ENCODE results near the gene HJURP.

HJURP gene

GRCh38 chr2:233813236-233814055 is 40.9 kb downstream of the HJURP start:
- FAIRE-seq: no peak

- no peak for FAIRE-seq
Observed at GRCh38 chr2:233811732-233812131, 42.6 kb downstream of the HJURP start.

DNA sequence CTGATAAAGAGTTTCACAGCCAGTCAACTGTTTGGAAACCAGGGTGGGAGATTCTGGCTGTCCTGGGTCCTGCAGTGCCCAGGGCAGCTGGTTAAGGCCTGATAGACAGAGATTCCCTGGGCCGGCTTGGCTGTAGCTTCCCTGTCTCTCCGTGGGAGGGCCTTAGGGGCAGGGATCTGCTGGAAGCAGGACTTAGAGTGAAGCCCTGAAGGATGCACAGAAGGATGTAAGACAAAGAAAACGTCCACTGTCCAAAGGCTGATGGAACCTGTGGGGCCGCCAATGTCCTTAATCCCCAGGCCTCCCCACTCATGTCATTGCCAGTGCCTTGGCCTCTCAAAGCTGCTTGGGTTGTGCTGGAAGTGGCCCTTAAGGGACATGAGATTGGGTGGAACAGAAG is 43.2 kb downstream of the HJURP start:
- no peak for FAIRE-seq

DNA sequence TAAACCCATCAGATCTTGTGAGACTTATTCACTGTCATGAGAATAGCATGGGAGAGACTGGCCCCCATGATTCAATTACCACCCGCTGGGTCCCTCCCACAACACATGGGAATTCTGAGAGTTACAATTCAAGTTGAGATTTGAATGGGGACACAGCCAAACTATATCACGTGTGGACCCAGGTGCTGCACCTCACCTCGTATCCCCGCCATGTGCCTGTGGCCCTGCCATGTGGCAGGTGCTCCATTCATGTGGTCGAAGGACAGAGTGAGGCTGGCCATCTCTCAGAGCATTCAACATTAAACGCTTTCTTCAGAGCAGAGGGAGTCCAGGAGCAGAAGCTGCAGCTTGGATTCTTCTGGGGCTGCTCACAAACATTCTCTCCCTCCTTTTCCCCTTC is 44.0 kb downstream of the HJURP start:
- no peak for FAIRE-seq

DNA sequence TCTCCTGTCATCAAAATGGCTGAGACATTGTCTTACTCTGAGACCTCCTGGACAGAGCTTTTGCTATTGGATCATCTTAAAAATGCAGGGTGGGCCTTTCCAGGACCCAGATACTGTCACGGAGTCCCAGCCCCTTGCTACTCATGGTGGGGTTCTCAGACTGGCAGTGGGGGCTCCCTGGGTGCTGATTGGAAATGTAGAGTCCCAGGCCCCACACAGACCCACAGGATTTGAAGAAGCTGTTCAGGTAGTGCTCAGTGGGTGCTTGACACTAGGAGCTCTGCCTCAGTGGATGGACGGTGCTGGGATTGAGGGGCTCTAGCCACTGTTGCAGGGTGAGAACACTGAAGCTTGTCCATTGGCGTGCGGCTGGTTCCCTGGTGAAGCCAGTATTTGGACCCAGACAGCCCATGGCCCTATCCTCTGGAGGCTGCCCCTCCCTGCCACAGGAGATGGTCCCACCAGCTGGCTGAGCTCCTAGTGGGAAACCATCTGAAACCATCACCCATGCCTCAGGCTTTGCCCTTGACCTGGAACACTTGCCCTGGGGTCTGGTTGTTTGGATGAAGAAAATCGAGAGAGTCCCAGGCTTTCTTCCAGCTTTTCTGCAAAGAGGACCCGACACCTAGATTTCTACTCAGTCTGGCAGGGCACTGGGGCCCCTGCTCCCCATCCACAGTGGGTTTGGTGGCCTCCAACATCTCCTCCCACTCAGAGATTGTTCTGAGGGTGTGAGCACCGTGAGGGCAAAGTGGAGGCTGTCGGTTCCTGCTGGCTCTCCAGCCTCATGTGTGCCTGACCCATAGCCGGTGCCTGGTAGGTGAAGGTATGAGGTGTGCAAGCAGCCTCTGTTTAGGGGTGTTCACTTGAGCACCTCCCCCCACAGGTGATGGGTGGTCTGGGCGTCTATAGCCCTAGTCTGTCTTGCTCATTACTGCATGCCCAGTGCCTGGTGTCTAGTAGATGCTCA is 46.1 kb downstream of the HJURP start:
- no peak for FAIRE-seq

DNA sequence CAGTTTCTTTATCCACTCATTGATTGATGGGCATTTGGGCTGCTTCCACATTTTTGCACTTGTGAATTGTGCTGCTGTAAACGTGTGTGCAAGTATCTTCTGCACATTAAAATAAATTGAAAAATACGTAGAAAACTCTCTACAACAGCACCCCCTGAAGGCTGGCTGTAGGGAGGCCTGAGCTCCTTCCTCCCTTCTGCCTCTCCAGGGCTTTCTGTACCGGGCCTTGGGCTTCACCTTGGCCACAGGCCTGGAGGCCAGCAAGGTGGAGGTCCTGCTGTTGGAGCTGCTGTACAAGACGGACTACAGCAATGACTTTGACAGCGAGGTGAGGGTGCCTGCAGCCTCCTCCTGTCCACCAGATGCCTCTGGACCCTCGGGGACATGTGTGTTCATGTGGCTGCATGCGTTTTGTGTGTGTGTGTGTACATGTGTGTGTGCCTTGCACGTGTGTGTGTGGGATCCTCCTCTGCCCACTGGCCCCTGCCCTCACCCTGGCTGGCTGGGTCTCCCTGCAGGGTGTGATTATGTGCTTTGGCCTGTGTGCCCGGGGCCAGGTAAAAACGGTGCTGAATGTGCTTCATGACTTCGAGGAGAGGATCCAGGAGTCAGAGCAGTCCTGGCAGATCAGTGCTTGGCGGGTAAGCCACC is 47.0 kb downstream of the HJURP start:
- no peak for FAIRE-seq

DNA sequence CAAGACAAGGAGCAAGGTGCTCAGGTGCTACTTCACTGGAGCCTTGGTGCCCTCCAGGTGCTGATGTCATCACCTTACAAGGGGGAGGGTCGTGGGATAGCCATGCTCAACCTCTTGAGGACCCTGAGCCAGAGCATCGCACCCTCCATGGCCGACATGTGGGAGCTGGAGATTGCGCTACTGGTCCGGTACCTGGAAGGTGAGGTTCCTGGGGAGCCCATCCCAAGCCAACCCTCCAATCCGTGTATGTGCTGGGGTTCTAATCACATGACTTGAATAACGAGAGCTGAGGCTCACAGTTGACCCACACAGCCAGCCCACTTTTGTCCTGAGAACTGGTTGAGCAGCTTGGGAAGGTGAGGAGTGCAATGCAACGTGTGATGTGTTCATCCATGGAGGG is 50.3 kb downstream of the HJURP start:
- FAIRE-seq: no peak

DNA sequence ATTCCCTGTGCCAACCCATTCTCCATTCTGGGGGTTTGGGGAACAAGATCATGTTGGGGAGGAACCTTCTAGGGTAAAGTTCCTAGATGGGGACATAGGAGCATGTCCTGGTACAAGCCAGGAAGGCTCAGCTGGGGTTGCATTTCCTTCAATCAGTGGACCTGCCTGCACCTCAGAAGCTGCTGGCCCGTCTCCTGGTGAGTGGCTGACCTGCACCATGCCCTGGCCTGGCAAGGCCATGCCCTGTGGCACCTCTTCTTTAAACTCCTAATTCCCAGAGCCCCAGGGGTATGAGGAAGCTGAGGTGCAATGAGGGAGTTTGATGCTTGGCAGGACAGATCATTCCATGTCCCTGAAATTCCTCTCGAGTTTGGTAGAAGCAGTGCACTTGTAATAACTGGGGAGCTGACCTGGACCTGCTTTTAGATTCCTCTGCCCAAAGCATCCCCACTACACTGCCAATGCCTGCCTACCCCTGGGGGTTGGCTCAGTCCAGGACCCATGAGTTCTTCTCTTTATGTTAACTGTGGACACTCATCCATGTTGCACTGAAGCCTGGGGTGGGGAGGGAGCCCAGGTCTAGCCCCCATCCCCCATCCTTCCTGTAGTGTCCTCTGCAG is 50.9 kb downstream of the HJURP start:
- no peak for FAIRE-seq

DNA sequence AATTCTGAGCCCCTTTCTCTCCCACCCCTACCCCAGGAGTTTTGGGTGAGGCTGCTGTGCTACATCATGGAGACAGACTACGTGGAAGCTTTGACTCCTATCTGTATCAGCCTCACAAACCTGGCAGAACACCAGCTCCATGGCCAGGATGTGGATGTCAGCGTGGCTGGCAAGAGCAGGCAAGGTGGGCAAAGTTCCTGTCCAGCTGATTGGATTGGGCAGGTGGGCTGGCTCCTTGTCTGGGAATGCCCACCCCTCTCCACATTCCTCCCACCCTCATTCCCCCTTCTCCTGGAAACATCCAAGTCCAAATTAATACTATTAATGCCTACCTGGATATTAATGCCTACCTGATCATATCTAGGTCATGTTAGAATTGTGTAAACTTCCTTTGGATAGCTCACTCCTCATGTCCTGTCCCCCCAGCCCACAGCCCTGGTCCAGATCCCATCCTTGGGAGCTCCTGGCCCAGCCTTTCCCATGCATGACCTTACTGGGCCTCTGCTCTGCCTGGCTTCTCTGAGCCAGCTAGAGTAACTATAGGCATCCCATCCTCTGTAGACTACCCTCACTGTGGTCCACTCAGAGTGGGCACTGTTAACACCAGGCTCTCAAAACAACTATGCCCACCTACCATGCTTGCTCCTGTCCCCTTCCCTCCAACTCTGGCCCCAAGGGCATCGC is 52.1 kb downstream of the HJURP start:
- no peak for FAIRE-seq

DNA sequence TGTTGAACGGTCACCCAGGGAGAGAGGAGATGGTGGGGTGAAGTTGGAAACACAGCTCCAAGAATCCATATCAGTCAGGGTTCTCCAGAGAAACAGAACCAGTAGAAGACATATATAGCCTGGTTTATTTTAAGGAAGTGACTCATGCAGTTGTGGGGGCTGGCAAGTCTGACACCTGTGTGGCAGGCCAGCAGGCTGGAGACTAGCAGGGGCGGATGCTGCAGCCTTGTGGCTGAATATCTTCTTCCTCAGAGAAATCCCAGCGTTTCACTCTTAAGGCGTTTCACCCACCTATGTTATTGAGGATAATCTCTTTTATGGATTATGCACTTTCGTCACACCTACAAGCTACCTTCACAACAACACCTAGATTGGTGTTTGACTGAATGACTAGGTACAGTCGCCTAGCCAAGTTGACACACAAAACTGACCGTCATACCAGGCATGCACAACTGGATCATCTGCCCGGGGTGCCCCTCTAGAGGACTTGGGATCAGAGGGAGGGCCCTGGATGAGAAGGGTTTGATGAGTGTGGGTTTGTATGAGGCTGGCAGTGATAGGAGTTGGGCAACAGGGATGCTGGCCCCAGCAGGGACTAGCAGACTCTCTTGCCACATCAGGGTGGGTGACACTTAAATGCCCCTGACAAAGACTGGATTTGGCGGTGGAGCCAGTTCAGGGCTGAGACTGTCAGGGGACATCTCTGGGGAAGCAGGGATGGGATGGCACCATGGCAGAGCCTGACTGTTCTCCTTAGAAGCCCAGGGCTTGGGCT is 52.8 kb downstream of the HJURP start:
- no peak for FAIRE-seq

DNA sequence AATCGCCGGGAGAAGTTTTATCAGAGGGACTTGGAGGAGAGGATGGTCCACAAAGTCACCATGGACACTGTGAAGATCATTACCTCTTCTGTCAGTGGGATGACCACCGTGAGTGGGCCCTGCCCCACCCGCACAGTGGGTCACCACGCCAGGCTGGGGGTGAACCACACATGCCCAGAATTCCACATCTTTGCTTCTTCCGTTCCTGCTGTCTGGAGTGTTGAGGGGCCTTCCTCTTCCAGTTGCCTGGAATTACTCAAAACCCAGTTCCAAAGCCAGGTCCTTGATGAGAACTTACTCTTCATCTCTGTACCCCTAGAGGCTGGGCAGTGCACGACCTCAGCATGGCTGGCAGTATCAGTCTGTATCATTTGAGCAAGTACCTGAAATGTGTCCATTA is 54.1 kb downstream of the HJURP start:
- FAIRE-seq: no peak

GRCh38 chr2:233799716-233800115 is 54.6 kb downstream of the HJURP start:
- no peak for FAIRE-seq

GRCh38 chr2:233799087-233799665 is 55.2 kb downstream of the HJURP start:
- no peak for FAIRE-seq

DNA sequence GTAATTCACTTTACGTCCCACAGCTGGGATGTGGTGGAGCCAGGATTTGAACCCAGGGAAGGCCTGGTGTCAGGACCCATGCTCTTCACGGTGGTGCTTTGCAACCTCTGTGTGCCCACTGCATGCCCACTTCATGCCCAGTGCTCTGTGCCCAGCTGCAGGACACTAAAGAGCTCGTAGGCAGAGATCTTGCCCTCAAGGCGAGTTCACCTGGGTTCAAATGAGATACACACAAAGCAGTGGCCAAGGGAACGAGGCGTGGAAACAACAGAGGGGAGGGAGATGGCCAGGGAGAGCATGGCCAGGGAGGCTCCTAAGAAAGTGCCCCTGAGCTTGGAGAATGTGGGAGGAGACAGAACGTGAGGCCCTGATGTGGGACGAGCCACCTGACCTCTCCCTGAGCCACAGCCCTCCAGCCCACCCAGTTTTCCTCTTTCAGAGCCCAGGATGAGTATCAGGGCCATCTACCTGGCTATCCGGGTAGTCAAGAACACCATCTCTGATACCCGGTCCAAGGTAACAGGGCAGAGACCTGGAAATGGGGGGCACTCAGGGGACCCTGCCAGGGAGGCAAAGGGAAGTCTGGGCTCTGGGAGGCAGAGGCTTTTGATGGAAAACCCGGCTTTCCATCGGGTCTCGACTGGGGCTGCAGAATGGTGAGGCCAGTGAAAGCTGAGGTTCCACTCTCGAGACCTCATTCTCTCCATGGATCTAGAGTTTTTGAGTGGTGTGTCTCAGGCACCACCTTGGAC is 55.8 kb downstream of the HJURP start:
- no peak for FAIRE-seq

DNA sequence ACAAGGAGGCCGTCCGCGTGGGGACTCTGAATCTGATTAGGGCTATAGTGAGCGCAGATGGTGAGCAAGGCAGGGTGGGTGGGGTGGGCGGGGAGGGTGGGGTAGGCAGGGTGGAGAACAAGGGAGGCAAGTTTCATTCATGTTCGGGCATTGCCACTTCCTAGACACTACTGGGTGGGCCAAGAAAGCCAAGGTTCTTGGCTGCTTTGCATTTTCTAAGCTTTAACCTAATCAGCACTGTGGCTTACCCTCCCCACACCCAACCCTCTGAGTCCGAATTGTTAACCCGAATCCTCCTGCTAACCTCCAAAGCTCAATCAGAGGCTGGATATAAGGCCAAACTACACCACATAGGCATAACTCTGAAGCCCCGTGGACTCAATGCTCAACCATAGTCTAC is 58.1 kb downstream of the HJURP start:
- FAIRE-seq: no peak

DNA sequence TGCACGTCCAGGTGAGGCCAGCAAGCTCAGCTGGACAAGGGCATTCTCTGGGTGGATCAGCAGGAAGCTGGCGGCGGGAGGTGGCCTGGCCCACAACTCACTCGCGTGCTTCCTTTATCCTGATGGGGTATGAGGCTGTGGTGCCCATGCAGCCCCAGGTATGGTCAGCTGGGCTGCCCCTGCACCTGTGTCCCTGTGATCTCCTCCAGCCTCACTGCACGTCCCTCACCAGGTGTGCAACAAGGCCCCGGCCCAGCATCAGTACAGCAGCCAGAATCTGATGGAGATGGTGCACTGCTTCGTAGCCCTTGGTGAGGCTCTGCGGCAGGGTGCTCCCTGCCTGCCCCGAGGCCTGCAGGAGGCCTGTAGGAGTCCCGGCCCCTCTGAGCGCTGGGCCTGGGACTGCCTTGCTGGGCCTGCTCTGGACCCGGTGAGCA is 58.6 kb downstream of the HJURP start:
- no peak for FAIRE-seq

GRCh38 chr2:233794128-233794658 is 60.1 kb downstream of the HJURP start:
- no peak for FAIRE-seq

- no peak for FAIRE-seq
Observed at GRCh38 chr2:233793465-233794127, 60.7 kb downstream of the HJURP start.

GRCh38 chr2:233792720-233793119 is 61.6 kb downstream of the HJURP start:
- FAIRE-seq: no peak

Data from G401.6 (cell line).